ENCODE results near the gene CFAP119.
A peak's percentile ranks its signal among the peaks of the same experiment; 100 is the strongest.

The CFAP119 gene

GRCh38 chr16:30782486-30783279 is 20.8 kb upstream of the CFAP119 start:
- no peak for DNase-seq (ENCODE audit: low read depth)

GRCh38 chr16:30780549-30780948 is 18.7 kb upstream of the CFAP119 start:
- DNase-seq (ENCODE audit: low read depth), result no peak

GRCh38 chr16:30780021-30780420 is 18.2 kb upstream of the CFAP119 start:
- no peak for DNase-seq (ENCODE audit: low read depth)

- no peak for DNase-seq (ENCODE audit: low read depth)
Measured at GRCh38 chr16:30779596-30779995, 17.7 kb upstream of the CFAP119 start.

GRCh38 chr16:30778549-30779244 is 16.8 kb upstream of the CFAP119 start:
- DNase-seq (ENCODE audit: low read depth), result no peak

GRCh38 chr16:30777591-30778297 is 15.9 kb upstream of the CFAP119 start:
- DNase-seq (ENCODE audit: low read depth), result no peak

- DNase-seq (ENCODE audit: low read depth), result peak; percentile 42
Measured at GRCh38 chr16:30775392-30776188, 13.7 kb upstream of the CFAP119 start.

- no peak for DNase-seq (ENCODE audit: low read depth)
Measured at GRCh38 chr16:30775131-30775391, 13.2 kb upstream of the CFAP119 start.

- DNase-seq (ENCODE audit: low read depth), result no peak
Measured at GRCh38 chr16:30774367-30775130, 12.7 kb upstream of the CFAP119 start.

- DNase-seq (ENCODE audit: low read depth), result no peak
Measured at GRCh38 chr16:30773826-30774225, 12.0 kb upstream of the CFAP119 start.

- no peak for DNase-seq (ENCODE audit: low read depth)
Measured at GRCh38 chr16:30771726-30772125, 9.9 kb upstream of the CFAP119 start.

GRCh38 chr16:30769379-30770089 is 7.7 kb upstream of the CFAP119 start:
- no peak for DNase-seq (ENCODE audit: low read depth)

GRCh38 chr16:30768583-30769181 is 6.8 kb upstream of the CFAP119 start:
- no peak for DNase-seq (ENCODE audit: low read depth)

GRCh38 chr16:30767767-30768465 is 6.1 kb upstream of the CFAP119 start:
- DNase-seq (ENCODE audit: low read depth), result no peak

GRCh38 chr16:30766933-30767284 is 5.0 kb upstream of the CFAP119 start:
- no peak for DNase-seq (ENCODE audit: low read depth)

GRCh38 chr16:30766206-30766932 is 4.5 kb upstream of the CFAP119 start:
- no peak for DNase-seq (ENCODE audit: low read depth)

- DNase-seq (ENCODE audit: low read depth), result no peak
Measured at GRCh38 chr16:30764816-30765465, 3.1 kb upstream of the CFAP119 start.

- DNase-seq (ENCODE audit: low read depth), result no peak
Measured at GRCh38 chr16:30764086-30764485, 2.2 kb upstream of the CFAP119 start.

All from activated T-helper 9 cell treated with anti-CD3 and anti-CD28 coated beads, Interleukin-2, amount 50 U/mL, for 16 hours (primary cell).